ENCODE data around the gene LPIN1.

The LPIN1 gene

GRCh38 chr2:11709293-11709692 lies 37.1 kb upstream of the LPIN1 start:
- H3K4me1 Mint-ChIP-seq: no peaks in the 10 kb centered on the region
- H3K36me3 Mint-ChIP-seq (ENCODE audit: insufficient read depth): no peaks in the 10 kb centered on the region
- H3K27me3 Mint-ChIP-seq: peaks cover under 1% of the 10 kb centered on the region
- no peak overlapping the region for H3K4me3 Mint-ChIP-seq
- no peak for ATAC-seq (replicated peaks; ENCODE audit: extremely low read depth, poor library complexity, severe bottlenecking)
- H3K9me3 Mint-ChIP-seq: no peaks in the 10 kb centered on the region
- DNase-seq (ENCODE audit: low spot score in 2 of 2): no peak
- no peak overlapping the region for H3K27ac Mint-ChIP-seq (ENCODE audit: low read depth)

- H3K4me1 Mint-ChIP-seq: no peaks in the 10 kb centered on the region
- DNase-seq (ENCODE audit: low spot score in 2 of 2) (no peak), ATAC-seq (replicated peaks; ENCODE audit: extremely low read depth, poor library complexity, severe bottlenecking) (no peak)
- H3K27ac Mint-ChIP-seq (ENCODE audit: low read depth): no peak overlapping the region
- no peaks in the 10 kb centered on the region for H3K9me3 Mint-ChIP-seq
- no peak overlapping the region for H3K4me3 Mint-ChIP-seq
- peaks cover 10% of the 10 kb centered on the region for H3K27me3 Mint-ChIP-seq
- H3K36me3 Mint-ChIP-seq (ENCODE audit: insufficient read depth): no peaks in the 10 kb centered on the region
These were observed 36.2 kb upstream of the LPIN1 start for GRCh38 chr2:11710210-11710609.

GRCh38 chr2:11710632-11711353 lies 35.6 kb upstream of the LPIN1 start:
- no peak for ATAC-seq (replicated peaks; ENCODE audit: extremely low read depth, poor library complexity, severe bottlenecking)
- Mint-ChIP-seq H3K27ac (ENCODE audit: low read depth) (no peak overlapping the region), H3K36me3 (ENCODE audit: insufficient read depth) (no peaks in the 10 kb centered on the region), H3K4me1 (no peaks in the 10 kb centered on the region), H3K27me3 (peaks cover 16% of the 10 kb centered on the region), H3K9me3 (no peaks in the 10 kb centered on the region), H3K4me3 (no peak overlapping the region)
- no peak for DNase-seq (ENCODE audit: low spot score in 2 of 2)

- ATAC-seq (replicated peaks; ENCODE audit: extremely low read depth, poor library complexity, severe bottlenecking) (no peak), DNase-seq (ENCODE audit: low spot score in 2 of 2) (no peak)
- H3K27me3 Mint-ChIP-seq: peaks cover 21% of the 10 kb centered on the region
- H3K4me1 Mint-ChIP-seq: no peaks in the 10 kb centered on the region
- H3K36me3 Mint-ChIP-seq (ENCODE audit: insufficient read depth): no peaks in the 10 kb centered on the region
- H3K27ac Mint-ChIP-seq (ENCODE audit: low read depth): no peak overlapping the region
- H3K4me3 Mint-ChIP-seq: no peak overlapping the region
- H3K9me3 Mint-ChIP-seq: no peaks in the 10 kb centered on the region
These were observed 35.1 kb upstream of the LPIN1 start for GRCh38 chr2:11711354-11711716.

GRCh38 chr2:11711751-11712150 lies 34.7 kb upstream of the LPIN1 start:
- Mint-ChIP-seq H3K4me1 (no peaks in the 10 kb centered on the region), H3K36me3 (ENCODE audit: insufficient read depth) (no peaks in the 10 kb centered on the region), H3K9me3 (no peaks in the 10 kb centered on the region), H3K27me3 (peaks cover 25% of the 10 kb centered on the region), H3K4me3 (no peak overlapping the region), H3K27ac (ENCODE audit: low read depth) (no peak overlapping the region)
- DNase-seq (ENCODE audit: low spot score in 2 of 2): no peak
- ATAC-seq (replicated peaks; ENCODE audit: extremely low read depth, poor library complexity, severe bottlenecking): no peak

GRCh38 chr2:11712866-11713265 lies 33.6 kb upstream of the LPIN1 start:
- no peaks in the 10 kb centered on the region for H3K9me3 Mint-ChIP-seq
- H3K4me1 Mint-ChIP-seq: no peaks in the 10 kb centered on the region
- DNase-seq (ENCODE audit: low spot score in 2 of 2) (no peak), ATAC-seq (replicated peaks; ENCODE audit: extremely low read depth, poor library complexity, severe bottlenecking) (no peak)
- H3K4me3 Mint-ChIP-seq: no peak overlapping the region
- H3K36me3 Mint-ChIP-seq (ENCODE audit: insufficient read depth): no peaks in the 10 kb centered on the region
- peaks cover 37% of the 10 kb centered on the region for H3K27me3 Mint-ChIP-seq
- no peak overlapping the region for H3K27ac Mint-ChIP-seq (ENCODE audit: low read depth)

- H3K27ac Mint-ChIP-seq (ENCODE audit: low read depth): no peak overlapping the region
- H3K9me3 Mint-ChIP-seq: no peaks in the 10 kb centered on the region
- no peak for DNase-seq (ENCODE audit: low spot score in 2 of 2)
- H3K27me3 Mint-ChIP-seq: peaks cover 46% of the 10 kb centered on the region
- no peak overlapping the region for H3K4me3 Mint-ChIP-seq
- H3K4me1 Mint-ChIP-seq: no peaks in the 10 kb centered on the region
- no peaks in the 10 kb centered on the region for H3K36me3 Mint-ChIP-seq (ENCODE audit: insufficient read depth)
- ATAC-seq (replicated peaks; ENCODE audit: extremely low read depth, poor library complexity, severe bottlenecking): no peak
These were observed 32.6 kb upstream of the LPIN1 start for GRCh38 chr2:11713815-11714214.

GRCh38 chr2:11715987-11716652 lies 30.3 kb upstream of the LPIN1 start:
- Mint-ChIP-seq H3K27me3 (peaks cover 69% of the 10 kb centered on the region), H3K9me3 (no peaks in the 10 kb centered on the region), H3K4me1 (peaks cover 8% of the 10 kb centered on the region), H3K4me3 (no peak overlapping the region), H3K36me3 (ENCODE audit: insufficient read depth) (peaks cover 2% of the 10 kb centered on the region), H3K27ac (ENCODE audit: low read depth) (no peak overlapping the region)
- ATAC-seq (replicated peaks; ENCODE audit: extremely low read depth, poor library complexity, severe bottlenecking) (no peak), DNase-seq (ENCODE audit: low spot score in 2 of 2) (no peak)

- no peak for ATAC-seq (replicated peaks; ENCODE audit: extremely low read depth, poor library complexity, severe bottlenecking)
- Mint-ChIP-seq H3K4me1 (peaks cover 8% of the 10 kb centered on the region), H3K36me3 (ENCODE audit: insufficient read depth) (peaks cover 2% of the 10 kb centered on the region), H3K9me3 (no peaks in the 10 kb centered on the region), H3K4me3 (no peak overlapping the region), H3K27ac (ENCODE audit: low read depth) (no peak overlapping the region), H3K27me3 (peaks cover 76% of the 10 kb centered on the region)
- DNase-seq (ENCODE audit: low spot score in 2 of 2): no peak
These were observed 29.6 kb upstream of the LPIN1 start for GRCh38 chr2:11716689-11717321.

- H3K9me3 Mint-ChIP-seq: no peaks in the 10 kb centered on the region
- ATAC-seq (replicated peaks; ENCODE audit: extremely low read depth, poor library complexity, severe bottlenecking): no peak
- H3K27me3 Mint-ChIP-seq: peaks cover 80% of the 10 kb centered on the region
- H3K4me1 Mint-ChIP-seq: peaks cover 8% of the 10 kb centered on the region
- H3K27ac Mint-ChIP-seq (ENCODE audit: low read depth): no peak overlapping the region
- no peak for DNase-seq (ENCODE audit: low spot score in 2 of 2)
- no peak overlapping the region for H3K4me3 Mint-ChIP-seq
- peaks cover 2% of the 10 kb centered on the region for H3K36me3 Mint-ChIP-seq (ENCODE audit: insufficient read depth)
These were observed 28.8 kb upstream of the LPIN1 start for GRCh38 chr2:11717623-11718022.

GRCh38 chr2:11718606-11719005 lies 27.8 kb upstream of the LPIN1 start:
- peaks cover 80% of the 10 kb centered on the region for H3K27me3 Mint-ChIP-seq
- no peak overlapping the region for H3K4me3 Mint-ChIP-seq
- H3K4me1 Mint-ChIP-seq: peaks cover 8% of the 10 kb centered on the region
- ATAC-seq (replicated peaks; ENCODE audit: extremely low read depth, poor library complexity, severe bottlenecking): no peak
- no peak overlapping the region for H3K27ac Mint-ChIP-seq (ENCODE audit: low read depth)
- H3K9me3 Mint-ChIP-seq: no peaks in the 10 kb centered on the region
- DNase-seq (ENCODE audit: low spot score in 2 of 2): no peak
- peaks cover 2% of the 10 kb centered on the region for H3K36me3 Mint-ChIP-seq (ENCODE audit: insufficient read depth)

- Mint-ChIP-seq H3K9me3 (no peaks in the 10 kb centered on the region), H3K27ac (ENCODE audit: low read depth) (no peak overlapping the region), H3K36me3 (ENCODE audit: insufficient read depth) (peaks cover 2% of the 10 kb centered on the region), H3K27me3 (peaks cover 86% of the 10 kb centered on the region), H3K4me3 (no peak overlapping the region), H3K4me1 (peaks cover 8% of the 10 kb centered on the region)
- DNase-seq (ENCODE audit: low spot score in 2 of 2) (no peak), ATAC-seq (replicated peaks; ENCODE audit: extremely low read depth, poor library complexity, severe bottlenecking) (no peak)
These were observed 27.0 kb upstream of the LPIN1 start for GRCh38 chr2:11719230-11719977.

All from central memory CD8-positive, alpha-beta T cell (primary cell).